Caco-2 (cell line): ENCODE data around the gene RAPGEFL1. TPM values are rescaled to one million over a fixed set of nuclear protein-coding genes. Genes with fewer than 3 reads are reported as not detected.
"Not testable (repeated sequence)": the region's sequence is repeated elsewhere in the genome, so short reads cannot be mapped to it uniquely, and the experiment has no call there.

Experiments
- BruUV-seq: library from RNA; stranded (reverse); fragments of 400-500 nt; replicated peaks from 2 replicates; lab custom pipeline; 2021; lab: Mats Ljungman, UMichigan
- CTCF ChIA-PET: fragments of 300-600 bp; sonication (Branson Sonifier 250); formaldehyde crosslinking; loops from one replicate; lab custom pipeline; 2022; ENCODE audit warnings: antibody characterized with exemption; lab: Charles Lee
- POLR2A ChIA-PET: fragments of 300-600 bp; sonication (Branson Sonifier 250); formaldehyde crosslinking; loops from one replicate; lab custom pipeline; 2022; ENCODE audit warnings: antibody characterized with exemption; lab: Charles Lee
- DNase-seq, 2 experiments: peaks; one replicate each; pipeline versions ENCODE4 v3.0.0 to v3.0.0-alpha.2; 2020 to 2022
- H3K27me3 ChIP-seq: replicated peaks from 2 replicates; pipeline ENCODE4 v1.6.0; 2011; ENCODE audit warnings: low read length; ENCODE audit not compliant: control insufficient read depth, insufficient read depth
- H3K36me3 ChIP-seq: 2 replicates; pipeline ENCODE4 v1.5.1; 2011; ENCODE audit warnings: low read length; ENCODE audit not compliant: control insufficient read depth, insufficient read depth
- H3K4me1 ChIP-seq: fragments of 250-450 bp; sonication (Bioruptor Pico); 2 replicates; pipeline ENCODE4 v1.5.1; 2020; ENCODE audit warnings: mild to moderate bottlenecking
- H3K4me3 ChIP-seq: 2 replicates; pipeline ENCODE4 v1.5.1; 2011; ENCODE audit warnings: low read depth, mild to moderate bottlenecking, control low read depth, low read length
- H3K9me3 ChIP-seq: fragments of 250-450 bp; sonication (Bioruptor Pico); 2 replicates; pipeline ENCODE4 v1.5.1; 2020; ENCODE audit warnings: mild to moderate bottlenecking, moderate library complexity
- H3K27ac Mint-ChIP-seq: one replicate; pipeline ENCODE4 v1.8.0; 2022; ENCODE audit warnings: mixed read lengths; ENCODE audit not compliant: unreplicated experiment
- H3K27me3 Mint-ChIP-seq: one replicate; pipeline ENCODE4 v1.8.0; 2022; ENCODE audit warnings: mixed read lengths; ENCODE audit not compliant: insufficient read depth, unreplicated experiment
- H3K36me3 Mint-ChIP-seq: one replicate; pipeline ENCODE4 v1.8.0; 2022; ENCODE audit warnings: mild to moderate bottlenecking, mixed read lengths; ENCODE audit not compliant: insufficient read depth, unreplicated experiment
- H3K4me1 Mint-ChIP-seq: one replicate; pipeline ENCODE4 v1.8.0; 2022; ENCODE audit warnings: low read depth, mixed read lengths; ENCODE audit not compliant: unreplicated experiment
- H3K4me3 Mint-ChIP-seq: one replicate; pipeline ENCODE4 v1.8.0; 2022; ENCODE audit warnings: mild to moderate bottlenecking, moderate library complexity, mixed read lengths; ENCODE audit not compliant: unreplicated experiment
- H3K9me3 Mint-ChIP-seq: one replicate; pipeline ENCODE4 v1.8.0; 2022; ENCODE audit warnings: mixed read lengths; ENCODE audit not compliant: unreplicated experiment
- intact Hi-C: fragments of 100-400 bp; cut with micrococcal nuclease; formaldehyde crosslinking; loops from one replicate; pipeline ENCODE4 v1.10.0; 2022; ENCODE audit not compliant: unreplicated experiment
- total RNA-seq: library from RNA; stranded (reverse); gene quantifications from 2 replicates; pipeline ENCODE4 v1.2.3, GENCODE V29; 2022
- TF ChIP-seq, protein P1 (sequence below), 2 experiments: fragments of 200-600 bp in 1 of 2; IDR thresholded peaks; 1 replicate in 1 of 2; 2 replicates in 1 of 2; pipeline versions ENCODE4 v1.5.1 to v1.8.0; 2011 to 2022; ENCODE audit warnings: antibody characterized with exemption in 1 of 2, control low read depth in 1 of 2, inconsistent platforms in 1 of 2, low read depth in 1 of 2, low read length in 1 of 2, mild to moderate bottlenecking in 1 of 2, moderate library complexity in 1 of 2; ENCODE audit not compliant: insufficient read depth in 1 of 2, severe bottlenecking in 1 of 2, unreplicated experiment in 1 of 2

RAPGEFL1 gene
- total RNA-seq, 1 experiment from 2014 or later: 15.0 TPM

GRCh38 chr17:40209404-40210093 lies 32.3 kb downstream of the RAPGEFL1 start:
- intact Hi-C loops: loop anchor here (10.0 kb wide), 1 partner anchor 145 kb away; no protein-coding TSS in a partner anchor
- Mint-ChIP-seq H3K27ac (peak overlapping the region; percentile 42), H3K4me3 (no peak overlapping the region), H3K36me3 (no peaks in the 10 kb centered on the region), H3K9me3 (no peaks in the 10 kb centered on the region), H3K4me1 (peaks cover 9% of the 10 kb centered on the region), H3K27me3 (no peaks in the 10 kb centered on the region)
- no peaks in the 10 kb centered on the region for H3K9me3 ChIP-seq
- no peak for DNase-seq
- no peak overlapping the region for H3K4me3 ChIP-seq
- TF ChIP-seq, protein P1, sequence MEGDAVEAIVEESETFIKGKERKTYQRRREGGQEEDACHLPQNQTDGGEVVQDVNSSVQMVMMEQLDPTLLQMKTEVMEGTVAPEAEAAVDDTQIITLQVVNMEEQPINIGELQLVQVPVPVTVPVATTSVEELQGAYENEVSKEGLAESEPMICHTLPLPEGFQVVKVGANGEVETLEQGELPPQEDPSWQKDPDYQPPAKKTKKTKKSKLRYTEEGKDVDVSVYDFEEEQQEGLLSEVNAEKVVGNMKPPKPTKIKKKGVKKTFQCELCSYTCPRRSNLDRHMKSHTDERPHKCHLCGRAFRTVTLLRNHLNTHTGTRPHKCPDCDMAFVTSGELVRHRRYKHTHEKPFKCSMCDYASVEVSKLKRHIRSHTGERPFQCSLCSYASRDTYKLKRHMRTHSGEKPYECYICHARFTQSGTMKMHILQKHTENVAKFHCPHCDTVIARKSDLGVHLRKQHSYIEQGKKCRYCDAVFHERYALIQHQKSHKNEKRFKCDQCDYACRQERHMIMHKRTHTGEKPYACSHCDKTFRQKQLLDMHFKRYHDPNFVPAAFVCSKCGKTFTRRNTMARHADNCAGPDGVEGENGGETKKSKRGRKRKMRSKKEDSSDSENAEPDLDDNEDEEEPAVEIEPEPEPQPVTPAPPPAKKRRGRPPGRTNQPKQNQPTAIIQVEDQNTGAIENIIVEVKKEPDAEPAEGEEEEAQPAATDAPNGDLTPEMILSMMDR (IDR thresholded peaks at IDR 0.05; ENCODE audit: insufficient read depth in 1 of 2, low read depth in 1 of 2, low read length in 1 of 2, severe bottlenecking in 1 of 2, unreplicated experiment in 1 of 2): no peak
- no peaks in the 10 kb centered on the region for H3K36me3 ChIP-seq
- H3K27me3 ChIP-seq: no peaks in the 10 kb centered on the region
- ChIA-PET CTCF (interaction anchor here (0.6 to 3.5 kb wide), 8 partner anchors 9 to 157 kb away, joined by 3 to 29 read pairs (median 4); partner anchors contain the start of gene WIPF2), POLR2A (interaction anchor here (1.3 kb wide), 1 partner anchor 9 kb away, joined by 17 read pairs; the partner anchor contains the start of gene WIPF2)
- peaks cover 12% of the 10 kb centered on the region for H3K4me1 ChIP-seq
- BruUV-seq: no TSS peak

- peaks cover 12% of the 10 kb centered on the region for H3K4me1 ChIP-seq
- peaks cover 15% of the 10 kb centered on the region for H3K4me1 Mint-ChIP-seq
- CTCF ChIA-PET, intact Hi-C loops, H3K4me3 Mint-ChIP-seq, H3K27ac Mint-ChIP-seq, H3K36me3 ChIP-seq, H3K4me3 ChIP-seq, H3K9me3 Mint-ChIP-seq, BruUV-seq, H3K36me3 Mint-ChIP-seq, DNase-seq, H3K27me3 Mint-ChIP-seq, H3K27me3 ChIP-seq, POLR2A ChIA-PET, H3K9me3 ChIP-seq: not testable (repeated sequence)
These were observed 36.6 kb downstream of the RAPGEFL1 start for GRCh38 chr17:40213914-40214313.

DNA sequence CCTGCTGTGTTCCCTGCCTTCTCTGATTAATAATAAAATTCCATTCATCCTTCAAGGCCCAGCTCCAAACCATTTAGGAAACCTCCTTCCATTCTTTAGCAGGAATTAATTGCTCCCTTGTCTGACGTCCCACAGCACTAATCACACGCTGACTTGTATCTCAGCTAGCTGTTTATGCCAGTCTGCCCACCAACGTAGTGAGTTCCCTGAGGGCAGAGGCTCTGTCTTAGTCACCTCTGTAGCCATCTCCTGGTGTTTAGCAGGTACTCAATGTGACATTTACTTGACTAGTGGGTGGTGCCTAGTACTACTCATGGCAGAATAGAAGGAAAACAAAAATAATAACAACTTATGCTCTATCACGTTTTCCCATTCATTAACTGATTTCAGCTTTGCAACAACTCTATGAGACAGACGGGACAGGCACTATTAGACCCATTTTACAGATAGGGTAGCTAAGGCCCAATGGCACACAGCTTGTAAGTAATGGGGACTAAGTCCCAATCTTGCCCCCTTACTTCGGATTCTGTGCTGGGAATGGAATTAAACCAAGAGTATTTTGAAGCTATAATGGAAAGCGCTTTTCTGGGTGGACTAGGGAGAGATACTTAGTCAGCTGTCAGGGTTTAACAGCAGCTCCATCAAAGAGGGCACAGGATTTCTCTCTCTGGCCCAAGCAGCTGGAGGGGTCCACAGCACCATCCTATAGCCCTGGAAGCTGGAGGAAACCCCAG lies 40.9 kb downstream of the RAPGEFL1 start:
- Histone ChIP-seq H3K4me1 (no peaks in the 10 kb centered on the region; the same call in 1 of the 2 replicates), H3K4me3 (no peak overlapping the region), H3K36me3 (no peaks in the 10 kb centered on the region), H3K9me3 (no peaks in the 10 kb centered on the region), H3K27me3 (no peaks in the 10 kb centered on the region)
- Mint-ChIP-seq H3K9me3 (no peaks in the 10 kb centered on the region), H3K27ac (peak overlapping the region; percentile 94), H3K4me1 (peaks cover 13% of the 10 kb centered on the region), H3K27me3 (no peaks in the 10 kb centered on the region), H3K4me3 (peak overlapping the region; percentile 91), H3K36me3 (peaks cover 9% of the 10 kb centered on the region)
- CTCF ChIA-PET: interaction anchor here (0.6 to 2.3 kb wide), 20 partner anchors 9 to 310 kb away, joined by 3 to 29 read pairs (median 5); partner anchors contain the start of genes CASC3, CDC6 and NR1D1
- no peak for DNase-seq
- no TSS peak for BruUV-seq
- TF ChIP-seq, protein P1 (IDR thresholded peaks at IDR 0.05; ENCODE audit: insufficient read depth in 1 of 2, low read depth in 1 of 2, low read length in 1 of 2, severe bottlenecking in 1 of 2, unreplicated experiment in 1 of 2): no peak
- POLR2A ChIA-PET: interaction anchor here (0.5 to 2.5 kb wide), 11 partner anchors 9 to 238 kb away, joined by 3 to 17 read pairs (median 4); partner anchors contain the start of genes CDC6, MED24, PSMD3 and TOP2A
- intact Hi-C loops: loop anchor here (2.0 kb wide), 1 partner anchor 15 kb away; no protein-coding TSS in a partner anchor
